ENCODE data around the gene CLTCL1. TPM values are rescaled to one million over a fixed set of nuclear protein-coding genes. Genes with fewer than 3 reads are reported as not detected.

CLTCL1 gene
- total and polyA plus RNA-seq, 9 of the 15 experiments (the other 6 are each of a cell fraction or from before 2014, with no cell fraction given) = 1.1 to 11.7 (median 5.0) TPM

GRCh38 chr22:19180234-19180633, 111.3 kb downstream of the CLTCL1 start:
- Histone ChIP-seq H3K9ac (ENCODE audit: insufficient read depth in 1 of 2, low read depth in 2 of 2, low read length in 2 of 2) (peak overlapping the region in 1 of 2 experiments; percentile 96; a peak in 3 of 4 replicates), H3K36me3 (ENCODE audit: control insufficient read depth, insufficient read depth, low read length) (peaks cover 22% of the 10 kb centered on the region; the same call in 2 of the 3 replicates), H4K20me1 (replicated peaks; ENCODE audit: control insufficient read depth, insufficient read depth, low read length) (peaks cover 10% of the 10 kb centered on the region; the same call in 1 of the 2 replicates), H3K4me3 (no peak overlapping the region), H3K4me2 (ENCODE audit: insufficient read depth, low read length) (no peak overlapping the region), H2AFZ (ENCODE audit: low read depth, low read length) (peak overlapping the region; percentile 90; the same call in 1 of the 2 replicates), H3K9me3 (replicated peaks; ENCODE audit: control insufficient read depth, insufficient read depth, low read depth, low read length) (no peaks in the 10 kb centered on the region), H3K27ac (ENCODE audit: extremely low read depth, low read depth, low read length) (no peak overlapping the region), H3K27me3 (ENCODE audit: control insufficient read depth in 2 of 2, insufficient read depth in 2 of 2, low read length in 2 of 2) (peaks cover 15 to 34% of the 10 kb centered on the region in 2 experiments; a peak in 4 of 5 replicates), H3K9me1 (ENCODE audit: control insufficient read depth, insufficient read depth, low read length) (peaks cover 7% of the 10 kb centered on the region), H3K79me2 (ENCODE audit: control insufficient read depth, insufficient read depth, low read length) (peaks cover 32% of the 10 kb centered on the region), H3K4me1 (replicated peaks in 1 of 2; ENCODE audit: control insufficient read depth in 2 of 2, insufficient read depth in 2 of 2, low read length in 2 of 2) (peaks cover 26 to 88% of the 10 kb centered on the region in 2 experiments)
- ChIA-PET POLR2A (interaction anchor here (0.7 to 11.1 kb wide), 12 partner anchors 14 to 310 kb away, joined by 3 to 191 read pairs (median 7); partner anchors contain the start of genes CDC45 and UFD1), CTCF (ENCODE audit: low intra/inter-chr PET ratio) (interaction anchor here (1.2 to 2.6 kb wide), 3 partner anchors 297 to 538 kb away, joined by 7 to 31 read pairs (median 14); no protein-coding TSS in a partner anchor)
- 66% methylated on average over 9 of the region's 9 CpGs for WGBS (ENCODE audit: insufficient coverage, low coverage, missing lambda C conversion rate)
- BruUV-seq (replicated peaks) = no TSS peak
- TF ChIP-seq JUND (IDR thresholded peaks at IDR 0.05; ENCODE audit: borderline replicate concordance, low read depth, low read length) (no peak), JUND (tag; IDR thresholded peaks at IDR 0.05; ENCODE audit: borderline replicate concordance, low read depth, low read length) (no peak), TAF15 (IDR thresholded peaks at IDR 0.05; ENCODE audit: low read depth, low read length) (0 out of 2 replicates have a peak, but pooled peaks have one; percentile 47)
- no peak for ATAC-seq
- no peak for FAIRE-seq
- intact Hi-C loops (cut with micrococcal nuclease) (no loop called here), in situ Hi-C loops (cut with MboI) (no loop called here)
- DNase-seq (ENCODE audit: extremely low read depth in 1 of 4, low spot score in 3 of 4) = no peak
